Measurements from ENCODE around the gene C1orf52. TPM values are rescaled to one million over a fixed set of nuclear protein-coding genes. Genes with fewer than 3 reads are reported as not detected.

C1orf52 gene
- total and polyA plus RNA-seq, 2 of the 13 experiments (the other 11 are each of a cell fraction or from before 2014, with no cell fraction given) = 19.4 to 27.4 TPM

DNA sequence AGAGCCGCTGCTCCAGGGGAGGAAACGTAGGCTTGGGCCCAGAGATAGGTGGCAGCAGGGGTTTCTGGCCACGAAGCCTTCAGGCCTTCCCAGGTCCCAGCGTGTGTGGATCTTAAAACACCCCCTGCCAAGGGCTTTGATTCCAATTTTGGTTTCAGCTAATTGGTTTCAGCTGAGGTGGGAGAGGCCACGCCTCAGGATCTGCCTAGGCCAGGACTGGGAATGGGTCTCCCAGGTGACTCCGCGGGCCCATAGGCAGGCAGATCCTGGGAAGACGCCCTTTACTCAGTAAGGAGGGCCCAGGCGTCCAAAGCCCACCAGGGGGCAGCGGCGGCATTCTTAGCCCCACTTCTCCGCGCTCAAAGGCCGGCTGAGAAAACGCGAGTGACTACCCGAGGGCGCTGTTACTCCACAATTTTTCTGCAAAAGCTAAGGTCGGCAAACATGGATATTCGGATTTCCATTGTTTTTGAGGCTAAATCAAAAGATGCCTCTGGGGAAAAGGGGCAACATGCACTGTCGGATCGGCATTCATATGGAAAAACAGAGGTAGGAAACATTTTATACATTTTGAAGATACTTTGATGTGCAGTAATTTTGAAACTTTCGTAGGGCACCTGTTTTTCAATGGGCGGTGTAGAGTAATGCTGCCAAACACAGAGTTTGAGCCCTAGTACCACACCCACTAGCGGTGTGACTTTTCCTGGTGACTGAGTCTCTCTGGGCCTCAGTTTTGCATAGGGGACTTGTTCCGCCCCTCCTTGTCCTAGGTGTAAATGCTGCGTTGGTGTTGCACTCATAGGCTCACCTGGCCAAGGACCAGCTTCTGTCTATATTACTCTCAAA is 48.7 kb upstream of the C1orf52 start (continued):
- TF ChIP-seq ZBTB3 (CRISPR knock-in tag; IDR thresholded peaks at IDR 0.05; ENCODE audit: borderline replicate concordance, low read depth) = no peak
- peak; percentile 81 for TF ChIP-seq SALL1 (CRISPR knock-in tag; IDR thresholded peaks at IDR 0.05)
- TF ChIP-seq, protein P1, sequence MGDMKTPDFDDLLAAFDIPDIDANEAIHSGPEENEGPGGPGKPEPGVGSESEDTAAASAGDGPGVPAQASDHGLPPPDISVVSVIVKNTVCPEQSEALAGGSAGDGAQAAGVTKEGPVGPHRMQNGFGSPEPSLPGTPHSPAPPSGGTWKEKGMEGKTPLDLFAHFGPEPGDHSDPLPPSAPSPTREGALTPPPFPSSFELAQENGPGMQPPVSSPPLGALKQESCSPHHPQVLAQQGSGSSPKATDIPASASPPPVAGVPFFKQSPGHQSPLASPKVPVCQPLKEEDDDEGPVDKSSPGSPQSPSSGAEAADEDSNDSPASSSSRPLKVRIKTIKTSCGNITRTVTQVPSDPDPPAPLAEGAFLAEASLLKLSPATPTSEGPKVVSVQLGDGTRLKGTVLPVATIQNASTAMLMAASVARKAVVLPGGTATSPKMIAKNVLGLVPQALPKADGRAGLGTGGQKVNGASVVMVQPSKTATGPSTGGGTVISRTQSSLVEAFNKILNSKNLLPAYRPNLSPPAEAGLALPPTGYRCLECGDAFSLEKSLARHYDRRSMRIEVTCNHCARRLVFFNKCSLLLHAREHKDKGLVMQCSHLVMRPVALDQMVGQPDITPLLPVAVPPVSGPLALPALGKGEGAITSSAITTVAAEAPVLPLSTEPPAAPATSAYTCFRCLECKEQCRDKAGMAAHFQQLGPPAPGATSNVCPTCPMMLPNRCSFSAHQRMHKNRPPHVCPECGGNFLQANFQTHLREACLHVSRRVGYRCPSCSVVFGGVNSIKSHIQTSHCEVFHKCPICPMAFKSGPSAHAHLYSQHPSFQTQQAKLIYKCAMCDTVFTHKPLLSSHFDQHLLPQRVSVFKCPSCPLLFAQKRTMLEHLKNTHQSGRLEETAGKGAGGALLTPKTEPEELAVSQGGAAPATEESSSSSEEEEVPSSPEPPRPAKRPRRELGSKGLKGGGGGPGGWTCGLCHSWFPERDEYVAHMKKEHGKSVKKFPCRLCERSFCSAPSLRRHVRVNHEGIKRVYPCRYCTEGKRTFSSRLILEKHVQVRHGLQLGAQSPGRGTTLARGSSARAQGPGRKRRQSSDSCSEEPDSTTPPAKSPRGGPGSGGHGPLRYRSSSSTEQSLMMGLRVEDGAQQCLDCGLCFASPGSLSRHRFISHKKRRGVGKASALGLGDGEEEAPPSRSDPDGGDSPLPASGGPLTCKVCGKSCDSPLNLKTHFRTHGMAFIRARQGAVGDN (CRISPR knock-in tag; IDR thresholded peaks at IDR 0.05) = peak; percentile 73
- TF ChIP-seq DPF2 (CRISPR knock-in tag; IDR thresholded peaks at IDR 0.05; ENCODE audit: borderline replicate concordance, low read depth) = no peak
- TF ChIP-seq, protein P2, sequence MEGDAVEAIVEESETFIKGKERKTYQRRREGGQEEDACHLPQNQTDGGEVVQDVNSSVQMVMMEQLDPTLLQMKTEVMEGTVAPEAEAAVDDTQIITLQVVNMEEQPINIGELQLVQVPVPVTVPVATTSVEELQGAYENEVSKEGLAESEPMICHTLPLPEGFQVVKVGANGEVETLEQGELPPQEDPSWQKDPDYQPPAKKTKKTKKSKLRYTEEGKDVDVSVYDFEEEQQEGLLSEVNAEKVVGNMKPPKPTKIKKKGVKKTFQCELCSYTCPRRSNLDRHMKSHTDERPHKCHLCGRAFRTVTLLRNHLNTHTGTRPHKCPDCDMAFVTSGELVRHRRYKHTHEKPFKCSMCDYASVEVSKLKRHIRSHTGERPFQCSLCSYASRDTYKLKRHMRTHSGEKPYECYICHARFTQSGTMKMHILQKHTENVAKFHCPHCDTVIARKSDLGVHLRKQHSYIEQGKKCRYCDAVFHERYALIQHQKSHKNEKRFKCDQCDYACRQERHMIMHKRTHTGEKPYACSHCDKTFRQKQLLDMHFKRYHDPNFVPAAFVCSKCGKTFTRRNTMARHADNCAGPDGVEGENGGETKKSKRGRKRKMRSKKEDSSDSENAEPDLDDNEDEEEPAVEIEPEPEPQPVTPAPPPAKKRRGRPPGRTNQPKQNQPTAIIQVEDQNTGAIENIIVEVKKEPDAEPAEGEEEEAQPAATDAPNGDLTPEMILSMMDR (CRISPR knock-in tag; IDR thresholded peaks at IDR 0.05) = peak; percentile 98
- TF ChIP-seq ZNF572 (CRISPR knock-in tag; IDR thresholded peaks at IDR 0.05) = 0 out of 2 replicates have a peak, but pooled peaks have one; percentile 49
- TF ChIP-seq ZNF34 (CRISPR knock-in tag; IDR thresholded peaks at IDR 0.05; ENCODE audit: borderline replicate concordance) = no peak
- peak; percentile 37; the same call in 1 of the 2 replicates for TF ChIP-seq GATAD2A (CRISPR knock-in tag; IDR thresholded peaks at IDR 0.05)
- no peak for TF ChIP-seq ZNF138 (CRISPR knock-in tag; IDR thresholded peaks at IDR 0.05; ENCODE audit: low read depth)
- peak; percentile 69; the same call in 1 of the 2 replicates for TF ChIP-seq KDM2A (CRISPR knock-in tag; IDR thresholded peaks at IDR 0.05; ENCODE audit: borderline replicate concordance, low read depth)
- TF ChIP-seq, protein P3, sequence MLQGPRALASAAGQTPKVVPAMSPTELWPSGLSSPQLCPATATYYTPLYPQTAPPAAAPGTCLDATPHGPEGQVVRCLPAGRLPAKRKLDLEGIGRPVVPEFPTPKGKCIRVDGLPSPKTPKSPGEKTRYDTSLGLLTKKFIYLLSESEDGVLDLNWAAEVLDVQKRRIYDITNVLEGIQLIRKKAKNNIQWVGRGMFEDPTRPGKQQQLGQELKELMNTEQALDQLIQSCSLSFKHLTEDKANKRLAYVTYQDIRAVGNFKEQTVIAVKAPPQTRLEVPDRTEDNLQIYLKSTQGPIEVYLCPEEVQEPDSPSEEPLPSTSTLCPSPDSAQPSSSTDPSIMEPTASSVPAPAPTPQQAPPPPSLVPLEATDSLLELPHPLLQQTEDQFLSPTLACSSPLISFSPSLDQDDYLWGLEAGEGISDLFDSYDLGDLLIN (CRISPR knock-in tag; IDR thresholded peaks at IDR 0.05; ENCODE audit: borderline replicate concordance) = no peak
- TF ChIP-seq KAT8 (CRISPR knock-in tag; IDR thresholded peaks at IDR 0.05) = 0 out of 2 replicates have a peak, but pooled peaks have one; percentile 42
- TF ChIP-seq ZNF549 (CRISPR knock-in tag; IDR thresholded peaks at IDR 0.05) = no peak
- TF ChIP-seq KAT2B (IDR thresholded peaks at IDR 0.05; ENCODE audit: borderline replicate concordance, low read depth, low read length) = no peak
- no peak for TF ChIP-seq ZC3H13 (CRISPR knock-in tag; IDR thresholded peaks at IDR 0.05)
- TF ChIP-seq, protein P4, sequence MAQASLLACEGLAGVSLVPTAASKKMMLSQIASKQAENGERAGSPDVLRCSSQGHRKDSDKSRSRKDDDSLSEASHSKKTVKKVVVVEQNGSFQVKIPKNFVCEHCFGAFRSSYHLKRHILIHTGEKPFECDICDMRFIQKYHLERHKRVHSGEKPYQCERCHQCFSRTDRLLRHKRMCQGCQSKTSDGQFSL (CRISPR knock-in tag; IDR thresholded peaks at IDR 0.05) = no peak
- TF ChIP-seq DNMT1 (CRISPR knock-in tag; IDR thresholded peaks at IDR 0.05) = no peak
- TF ChIP-seq TBX2 (CRISPR knock-in tag; IDR thresholded peaks at IDR 0.05; ENCODE audit: borderline replicate concordance) = peak; percentile 53; the same call in 1 of the 2 replicates
- no peak for TF ChIP-seq ZSCAN29 (CRISPR knock-in tag; conservative IDR thresholded peaks at IDR 0.05)
- TF ChIP-seq ZSCAN9 (CRISPR knock-in tag; IDR thresholded peaks at IDR 0.05; ENCODE audit: borderline replicate concordance) = no peak
- TF ChIP-seq ZFP1 (CRISPR knock-in tag; IDR thresholded peaks at IDR 0.05) = no peak
- no peak for TF ChIP-seq CC2D1A (CRISPR knock-in tag; IDR thresholded peaks at IDR 0.05)
- 0 out of 2 replicates have a peak, but pooled peaks have one; percentile 19 for TF ChIP-seq ELF3 (CRISPR knock-in tag; IDR thresholded peaks at IDR 0.05)

Measured in HepG2 (cell line).